ENCODE data around the gene CKAP4. TPM values are rescaled to one million over a fixed set of nuclear protein-coding genes. Genes with fewer than 3 reads are reported as not detected.

The CKAP4 gene
- total and polyA plus RNA-seq, 2 donors (not counting 3 experiments of a cell fraction or from before 2014, with no cell fraction given) = 117 to 223 TPM

DNA sequence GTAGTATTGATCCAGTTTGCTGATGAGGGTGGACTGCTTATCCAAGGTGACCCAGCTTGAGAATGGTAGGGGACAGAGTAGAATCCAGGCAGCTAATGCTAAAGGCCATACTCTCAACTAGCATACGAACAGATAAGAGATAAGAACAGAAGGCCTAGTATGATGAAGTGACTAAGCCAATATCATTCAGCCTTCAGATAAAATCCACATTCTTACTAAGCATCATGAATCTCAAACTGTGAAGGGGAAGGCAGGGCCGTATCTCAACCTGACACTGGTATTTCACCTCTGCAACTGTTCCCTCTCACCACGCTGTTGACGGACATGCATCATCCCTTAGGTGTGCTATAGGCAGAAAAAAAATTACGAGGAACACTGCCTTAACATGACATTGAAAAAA, 8.1 kb upstream of the CKAP4 start:
- TF ChIP-seq FOS (IDR thresholded peaks at IDR 0.05; ENCODE audit: borderline replicate concordance, insufficient read depth, low read length) (no peak), POLR2AphosphoS5 (IDR thresholded peaks at IDR 0.05; ENCODE audit: insufficient read depth, low read depth, low read length) (no peak), JUN (IDR thresholded peaks at IDR 0.05; ENCODE audit: borderline replicate concordance, insufficient read depth, insufficient read length, low read depth) (no peak), GATA2 (IDR thresholded peaks at IDR 0.05; ENCODE audit: insufficient read depth, insufficient read length, low read depth, low read length) (no peak), MYC (IDR thresholded peaks at IDR 0.05; ENCODE audit: low read depth, low read length) (no peak), POLR2A (IDR thresholded peaks at IDR 0.05; ENCODE audit: low read depth, low read length) (no peak), EZH2 (IDR thresholded peaks at IDR 0.05; ENCODE audit: borderline replicate concordance, low read depth, low read length, severe bottlenecking) (no peak)
- TF ChIP-seq, protein P1, sequence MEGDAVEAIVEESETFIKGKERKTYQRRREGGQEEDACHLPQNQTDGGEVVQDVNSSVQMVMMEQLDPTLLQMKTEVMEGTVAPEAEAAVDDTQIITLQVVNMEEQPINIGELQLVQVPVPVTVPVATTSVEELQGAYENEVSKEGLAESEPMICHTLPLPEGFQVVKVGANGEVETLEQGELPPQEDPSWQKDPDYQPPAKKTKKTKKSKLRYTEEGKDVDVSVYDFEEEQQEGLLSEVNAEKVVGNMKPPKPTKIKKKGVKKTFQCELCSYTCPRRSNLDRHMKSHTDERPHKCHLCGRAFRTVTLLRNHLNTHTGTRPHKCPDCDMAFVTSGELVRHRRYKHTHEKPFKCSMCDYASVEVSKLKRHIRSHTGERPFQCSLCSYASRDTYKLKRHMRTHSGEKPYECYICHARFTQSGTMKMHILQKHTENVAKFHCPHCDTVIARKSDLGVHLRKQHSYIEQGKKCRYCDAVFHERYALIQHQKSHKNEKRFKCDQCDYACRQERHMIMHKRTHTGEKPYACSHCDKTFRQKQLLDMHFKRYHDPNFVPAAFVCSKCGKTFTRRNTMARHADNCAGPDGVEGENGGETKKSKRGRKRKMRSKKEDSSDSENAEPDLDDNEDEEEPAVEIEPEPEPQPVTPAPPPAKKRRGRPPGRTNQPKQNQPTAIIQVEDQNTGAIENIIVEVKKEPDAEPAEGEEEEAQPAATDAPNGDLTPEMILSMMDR (IDR thresholded peaks at IDR 0.05; ENCODE audit: extremely low read depth in 1 of 2, insufficient read depth in 1 of 2, low read depth in 1 of 2, low read length in 2 of 2) = no peak
- TF ChIP-seq, protein P2, sequence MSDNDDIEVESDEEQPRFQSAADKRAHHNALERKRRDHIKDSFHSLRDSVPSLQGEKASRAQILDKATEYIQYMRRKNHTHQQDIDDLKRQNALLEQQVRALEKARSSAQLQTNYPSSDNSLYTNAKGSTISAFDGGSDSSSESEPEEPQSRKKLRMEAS (IDR thresholded peaks at IDR 0.05; ENCODE audit: insufficient read depth, insufficient read length) = no peak
- Histone ChIP-seq H3K27me3 (ENCODE audit: control insufficient read depth in 2 of 2, insufficient read depth in 2 of 2, low read length in 2 of 2) (no peaks in the 10 kb centered on the region), H3K36me3 (ENCODE audit: control insufficient read depth in 2 of 2, extremely low read depth in 1 of 2, insufficient read depth in 2 of 2, low read length in 2 of 2) (no peaks in the 10 kb centered on the region), H3K9me3 (replicated peaks; ENCODE audit: control insufficient read depth, insufficient read depth, low read length) (no peaks in the 10 kb centered on the region), H3K27ac (ENCODE audit: insufficient read depth, low read depth, low read length) (no peak overlapping the region), H2AFZ (ENCODE audit: low read depth, low read length) (no peak overlapping the region), H3K4me2 (ENCODE audit: insufficient read depth, low read length) (no peak overlapping the region), H3K4me3 (replicated peaks in 1 of 3; ENCODE audit: insufficient read depth in 1 of 3, low read depth in 1 of 3, low read length in 3 of 3) (no peak overlapping the region), H4K20me1 (replicated peaks; ENCODE audit: control insufficient read depth, extremely low read depth, insufficient read depth, low read length) (no peaks in the 10 kb centered on the region), H3K4me1 (ENCODE audit: control insufficient read depth, extremely low read depth, insufficient read depth, low read length) (no peaks in the 10 kb centered on the region), H3K79me2 (ENCODE audit: control insufficient read depth, insufficient read depth, low read length) (no peaks in the 10 kb centered on the region), H3K9me1 (replicated peaks; ENCODE audit: control insufficient read depth, extremely low read depth, insufficient read depth, low read length) (no peaks in the 10 kb centered on the region), H3K9ac (replicated peaks; ENCODE audit: extremely low read depth, insufficient read depth, low read length) (no peak overlapping the region)
- no TSS peak for BruUV-seq (replicated peaks)
- no peak for FAIRE-seq
- ChIA-PET POLR2A (no interaction called here), CTCF (interaction anchor here (1.5 kb wide), 1 partner anchor 29 kb away, joined by 4 read pairs; no protein-coding TSS in a partner anchor)
- dilution Hi-C loops (cut with MboI; ENCODE audit: extremely low pct_ligation_motif_present, low sequenced_read_pairs) = no loop called here
- DNase-seq (ENCODE audit: low read depth, low spot score) = no peak
- intact Hi-C loops (cut with micrococcal nuclease) = no loop called here

Measured in endothelial cell of umbilical vein (primary cell).